Left ventricle myocardium inferior (tissue), 1 donor: ENCODE measurements around the gene HHAT. TPM values are rescaled to one million over a fixed set of nuclear protein-coding genes. Genes with fewer than 3 reads are reported as not detected.

Source experiments
- DNase-seq: peaks from one replicate; pipeline ENCODE4 v3.0.0-alpha.2; 2020
- H3K27ac ChIP-seq: fragments of 200-600 bp; replicated peaks from 2 replicates; pipeline ENCODE4 v1.8.0; 2021
- H3K27me3 ChIP-seq: fragments of 200-600 bp; 2 replicates; pipeline ENCODE4 v1.8.0; 2021; ENCODE audit warnings: low read depth
- H3K36me3 ChIP-seq: fragments of 200-600 bp; 2 replicates; pipeline ENCODE4 v1.8.0; 2021
- H3K4me1 ChIP-seq: fragments of 200-600 bp; 2 replicates; pipeline ENCODE4 v1.8.0; 2021
- H3K4me3 ChIP-seq: fragments of 200-600 bp; 2 replicates; pipeline ENCODE4 v1.8.0; 2021; ENCODE audit warnings: mild to moderate bottlenecking, moderate library complexity
- H3K9me3 ChIP-seq: fragments of 200-600 bp; replicated peaks from 2 replicates; pipeline ENCODE4 v1.8.0; 2021
- intact Hi-C: fragments of 100-400 bp; cut with micrococcal nuclease; formaldehyde crosslinking; loops from one replicate; pipeline ENCODE4 v1.11.0; 2022
- total RNA-seq: library from RNA; stranded (reverse); fragmentation: NEBNext Ultra II Directional; extraction: Animal tissue kit (Norgen Biotek cat#: 25700); gene quantifications from one replicate; pipeline ENCODE4 v1.2.1, GENCODE V29; 2021
- TF ChIP-seq, protein P1 (sequence below): fragments of 200-600 bp; IDR thresholded peaks from 2 replicates; pipeline ENCODE4 v1.8.0; 2021; ENCODE audit warnings: antibody characterized with exemption, mild to moderate bottlenecking, borderline replicate concordance
- donor health status: DM: no; HTN: yes; CAD: no; lungs with severe emphysema.

The HHAT gene
- total RNA-seq, 1 donor from 2014 or later, result 2.1 TPM

GRCh38 chr1:210633140-210633539 is 304.4 kb downstream of the HHAT start:
- Histone ChIP-seq H3K36me3 (no peaks in the 10 kb centered on the region), H3K27ac (peak overlapping the region; percentile 63), H3K4me3 (no peak overlapping the region), H3K27me3 (no peaks in the 10 kb centered on the region), H3K9me3 (no peaks in the 10 kb centered on the region), H3K4me1 (peaks cover 28% of the 10 kb centered on the region)
- intact Hi-C loops, result no loop called here
- TF ChIP-seq, protein P1, sequence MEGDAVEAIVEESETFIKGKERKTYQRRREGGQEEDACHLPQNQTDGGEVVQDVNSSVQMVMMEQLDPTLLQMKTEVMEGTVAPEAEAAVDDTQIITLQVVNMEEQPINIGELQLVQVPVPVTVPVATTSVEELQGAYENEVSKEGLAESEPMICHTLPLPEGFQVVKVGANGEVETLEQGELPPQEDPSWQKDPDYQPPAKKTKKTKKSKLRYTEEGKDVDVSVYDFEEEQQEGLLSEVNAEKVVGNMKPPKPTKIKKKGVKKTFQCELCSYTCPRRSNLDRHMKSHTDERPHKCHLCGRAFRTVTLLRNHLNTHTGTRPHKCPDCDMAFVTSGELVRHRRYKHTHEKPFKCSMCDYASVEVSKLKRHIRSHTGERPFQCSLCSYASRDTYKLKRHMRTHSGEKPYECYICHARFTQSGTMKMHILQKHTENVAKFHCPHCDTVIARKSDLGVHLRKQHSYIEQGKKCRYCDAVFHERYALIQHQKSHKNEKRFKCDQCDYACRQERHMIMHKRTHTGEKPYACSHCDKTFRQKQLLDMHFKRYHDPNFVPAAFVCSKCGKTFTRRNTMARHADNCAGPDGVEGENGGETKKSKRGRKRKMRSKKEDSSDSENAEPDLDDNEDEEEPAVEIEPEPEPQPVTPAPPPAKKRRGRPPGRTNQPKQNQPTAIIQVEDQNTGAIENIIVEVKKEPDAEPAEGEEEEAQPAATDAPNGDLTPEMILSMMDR, result no peak
- no peak for DNase-seq

- peaks cover 25% of the 10 kb centered on the region for H3K4me1 ChIP-seq
- H3K4me3 ChIP-seq, result no peak overlapping the region
- no peaks in the 10 kb centered on the region for H3K27me3 ChIP-seq
- intact Hi-C loops, result no loop called here
- DNase-seq, result peak; percentile 23
- no peaks in the 10 kb centered on the region for H3K9me3 ChIP-seq
- H3K27ac ChIP-seq, result peak overlapping the region; percentile 63
- H3K36me3 ChIP-seq, result no peaks in the 10 kb centered on the region
- TF ChIP-seq, protein P1, result no peak
These were observed 304.9 kb downstream of the HHAT start for GRCh38 chr1:210633636-210634035.

DNA sequence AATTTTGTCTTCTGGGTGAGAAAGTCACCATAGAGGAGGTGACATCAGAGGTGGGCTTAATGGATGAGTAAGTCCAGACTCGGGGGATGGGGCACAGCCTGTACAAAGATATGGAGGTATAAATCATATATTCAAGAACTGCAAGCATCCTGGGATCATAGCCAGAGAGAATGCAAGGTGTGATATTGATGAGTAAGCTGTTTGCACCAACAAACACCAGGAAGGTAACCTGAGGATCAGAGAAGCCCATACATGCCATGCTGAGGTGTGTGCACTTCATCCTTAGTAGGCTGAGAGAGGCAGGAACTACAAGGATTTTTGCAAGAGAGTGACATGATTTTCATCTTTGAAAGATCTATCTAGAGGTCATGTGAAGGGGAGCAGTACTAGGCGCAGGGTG is 306.4 kb downstream of the HHAT start:
- TF ChIP-seq, protein P1, result no peak
- Histone ChIP-seq H3K4me3 (no peak overlapping the region), H3K27me3 (no peaks in the 10 kb centered on the region), H3K9me3 (no peaks in the 10 kb centered on the region), H3K27ac (no peak overlapping the region), H3K36me3 (no peaks in the 10 kb centered on the region), H3K4me1 (peaks cover 25% of the 10 kb centered on the region)
- no peak for DNase-seq
- intact Hi-C loops, result no loop called here

GRCh38 chr1:210641582-210641981 is 312.9 kb downstream of the HHAT start:
- Histone ChIP-seq H3K9me3 (no peaks in the 10 kb centered on the region), H3K27me3 (no peaks in the 10 kb centered on the region), H3K36me3 (no peaks in the 10 kb centered on the region), H3K27ac (no peak overlapping the region), H3K4me1 (peaks cover 9% of the 10 kb centered on the region), H3K4me3 (no peak overlapping the region)
- intact Hi-C loops, result no loop called here
- DNase-seq, result no peak
- TF ChIP-seq, protein P1, result no peak

DNA sequence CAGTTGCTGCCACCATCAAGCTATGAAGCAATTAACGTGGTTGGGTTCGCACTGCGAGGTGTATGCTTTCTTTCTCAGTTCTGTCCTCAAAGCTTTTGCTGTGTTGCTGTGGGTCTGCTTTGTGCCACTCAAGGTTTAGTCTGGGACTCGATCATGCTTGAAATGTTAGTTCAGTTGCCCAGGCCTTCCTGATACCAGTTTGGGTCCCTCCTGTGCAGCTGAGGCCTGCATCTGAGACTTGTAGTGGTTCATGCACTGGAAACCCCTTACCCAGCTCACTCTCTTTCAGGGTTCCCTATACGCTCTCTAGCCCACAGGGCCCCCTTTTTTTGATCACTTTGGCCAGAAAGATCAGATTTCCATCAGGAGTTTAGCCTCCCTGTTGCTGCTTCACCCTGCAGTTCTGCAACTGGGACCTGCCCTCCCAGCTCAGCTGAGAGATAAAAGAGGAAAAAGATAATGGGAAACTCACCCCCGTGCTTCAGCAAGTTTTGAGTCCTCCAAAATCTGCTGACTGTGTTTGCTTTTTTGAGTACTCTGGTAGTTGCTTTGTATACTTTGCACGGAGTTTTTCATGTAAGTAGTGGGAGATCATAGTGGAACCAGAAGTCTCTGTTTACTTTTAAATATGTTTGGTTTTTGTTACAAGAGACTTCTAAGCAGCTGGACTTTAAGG is 317.0 kb downstream of the HHAT start:
- TF ChIP-seq, protein P1, result no peak
- Histone ChIP-seq H3K27me3 (no peaks in the 10 kb centered on the region), H3K4me1 (peaks cover 9% of the 10 kb centered on the region), H3K9me3 (no peaks in the 10 kb centered on the region), H3K27ac (no peak overlapping the region), H3K4me3 (no peak overlapping the region), H3K36me3 (no peaks in the 10 kb centered on the region)
- DNase-seq, result no peak
- intact Hi-C loops, result no loop called here
